ENCODE data around the gene YIPF5. TPM values are rescaled to one million over a fixed set of nuclear protein-coding genes. Genes with fewer than 3 reads are reported as not detected.

Gene YIPF5
- total RNA-seq, 4 donors from 2014 or later = 24.9 to 31.1 (median 28.5) TPM

GRCh38 chr5:144202726-144203125, 32.3 kb upstream of the YIPF5 start:
- TF ChIP-seq POLR2AphosphoS5 (IDR thresholded peaks at IDR 0.05) (no peak), CTCF (IDR thresholded peaks at IDR 0.05) (no peak), EP300 (IDR thresholded peaks at IDR 0.05) (no peak), POLR2A (IDR thresholded peaks at IDR 0.05; ENCODE audit: low read depth) (no peak)
- no peak overlapping the region for H3K27ac ChIP-seq (replicated peaks in 1 of 4)
- intact Hi-C loops (cut with DNase I) = loop anchor here (10.0 kb wide), 1 partner anchor 1852 kb away; no protein-coding TSS in a partner anchor
- H3K9me3 ChIP-seq = no peaks in the 10 kb centered on the region
- no peak overlapping the region for H3K4me3 ChIP-seq
- DNase-seq (ENCODE audit: extremely low spot score) = no peak
- H3K36me3 ChIP-seq = no peaks in the 10 kb centered on the region
- 82% methylated on average over 1 of the region's 1 CpG for WGBS
- H3K4me1 ChIP-seq = peaks cover 5 to 19% (median 15%) of the 10 kb centered on the region in 4 donors
- H3K27me3 ChIP-seq = peaks cover 0 to 55% (median 16%) of the 10 kb centered on the region in 4 donors

- Histone ChIP-seq H3K36me3 (no peaks in the 10 kb centered on the region), H3K27ac (replicated peaks in 1 of 4) (no peak overlapping the region), H3K9me3 (no peaks in the 10 kb centered on the region), H3K4me1 (peaks cover 5 to 19% (median 15%) of the 10 kb centered on the region in 4 donors), H3K27me3 (peaks cover 0 to 53% (median 16%) of the 10 kb centered on the region in 4 donors), H3K4me3 (no peak overlapping the region)
- TF ChIP-seq POLR2A (IDR thresholded peaks at IDR 0.05; ENCODE audit: low read depth) = no peak
- no peak for TF ChIP-seq EP300 (IDR thresholded peaks at IDR 0.05)
- WGBS = 23% methylated on average over 10 of the region's 10 CpGs
- no peak for DNase-seq (ENCODE audit: extremely low spot score)
- intact Hi-C loops (cut with DNase I) = loop anchor here (10.0 kb wide), 1 partner anchor 1853 kb away; no protein-coding TSS in a partner anchor
Measured at GRCh38 chr5:144202072-144202471, 31.6 kb upstream of the YIPF5 start.

- intact Hi-C loops (cut with DNase I) = loop anchor here (10.0 kb wide), 1 partner anchor 1853 kb away; no protein-coding TSS in a partner anchor
- TF ChIP-seq CTCF (IDR thresholded peaks at IDR 0.05) (no peak), EP300 (IDR thresholded peaks at IDR 0.05) (no peak), POLR2AphosphoS5 (IDR thresholded peaks at IDR 0.05) (no peak), POLR2A (IDR thresholded peaks at IDR 0.05; ENCODE audit: low read depth) (no peak)
- no peak overlapping the region for H3K4me3 ChIP-seq
- H3K4me1 ChIP-seq = peaks cover 5 to 19% (median 15%) of the 10 kb centered on the region in 4 donors
- no peaks in the 10 kb centered on the region for H3K36me3 ChIP-seq
- DNase-seq (ENCODE audit: extremely low spot score) = no peak
- WGBS = 66% methylated on average over 5 of the region's 5 CpGs
- no peaks in the 10 kb centered on the region for H3K9me3 ChIP-seq
- peaks cover 0 to 49% (median 16%) of the 10 kb centered on the region in 4 donors for H3K27me3 ChIP-seq
- no peak overlapping the region for H3K27ac ChIP-seq (replicated peaks in 1 of 4)
Measured at GRCh38 chr5:144201588-144201987, 31.1 kb upstream of the YIPF5 start.

- Histone ChIP-seq H3K9me3 (no peaks in the 10 kb centered on the region), H3K4me1 (peaks cover 0 to 10% (median 7%) of the 10 kb centered on the region in 4 donors), H3K36me3 (no peaks in the 10 kb centered on the region), H3K27me3 (peaks cover 0 to 36% (median 0%) of the 10 kb centered on the region in 4 donors), H3K27ac (replicated peaks in 1 of 4) (no peak overlapping the region), H3K4me3 (no peak overlapping the region)
- WGBS = 68% methylated on average over 3 of the region's 3 CpGs
- no peak for DNase-seq (ENCODE audit: extremely low spot score)
- TF ChIP-seq POLR2AphosphoS5 (IDR thresholded peaks at IDR 0.05) (no peak), POLR2A (IDR thresholded peaks at IDR 0.05; ENCODE audit: low read depth) (no peak), EP300 (IDR thresholded peaks at IDR 0.05) (no peak), CTCF (IDR thresholded peaks at IDR 0.05) (no peak)
- intact Hi-C loops (cut with DNase I) = no loop called here
Measured at GRCh38 chr5:144198386-144198785, 27.9 kb upstream of the YIPF5 start.

- intact Hi-C loops (cut with DNase I) = no loop called here
- Histone ChIP-seq H3K9me3 (no peaks in the 10 kb centered on the region), H3K27ac (replicated peaks in 1 of 4) (no peak overlapping the region), H3K4me1 (peaks cover 0 to 1% (median under 1%) of the 10 kb centered on the region in 4 donors), H3K36me3 (no peaks in the 10 kb centered on the region), H3K27me3 (peaks cover 0 to 36% (median 0%) of the 10 kb centered on the region in 4 donors), H3K4me3 (no peak overlapping the region)
- DNase-seq (ENCODE audit: extremely low spot score) = no peak
- TF ChIP-seq POLR2AphosphoS5 (IDR thresholded peaks at IDR 0.05) (no peak), EP300 (IDR thresholded peaks at IDR 0.05) (no peak), POLR2A (IDR thresholded peaks at IDR 0.05; ENCODE audit: low read depth) (no peak), CTCF (IDR thresholded peaks at IDR 0.05) (no peak)
- WGBS = 80% methylated on average over 1 of the region's 1 CpG
Measured at GRCh38 chr5:144196612-144197011, 26.2 kb upstream of the YIPF5 start.

Data from esophagus muscularis mucosa (tissue), 4 donors.